Jurkat, Clone E6-1 (cell line): ENCODE results near the gene GSTO2.
A peak's percentile ranks its signal among the peaks of the same experiment; 100 is the strongest.

ENCODE experiments used
- DNase-seq: peaks from one replicate; pipeline ENCODE4 v3.0.0-alpha.2; 2011; ENCODE audit warnings: low read depth, low spot score
- H3K4me3 ChIP-seq: 2 replicates; pipeline ENCODE4 v1.5.1; 2011; ENCODE audit warnings: mild to moderate bottlenecking, low read length, control low read depth, moderate library complexity

Gene GSTO2

GRCh38 chr10:104332243-104333031 is 63.5 kb downstream of the GSTO2 start:
- no peak overlapping the region for H3K4me3 ChIP-seq
- DNase-seq: no peak

- H3K4me3 ChIP-seq: no peak overlapping the region
- no peak for DNase-seq
Observed at GRCh38 chr10:104333032-104333727, 64.2 kb downstream of the GSTO2 start.

- H3K4me3 ChIP-seq: no peak overlapping the region
- DNase-seq: no peak
Observed at GRCh38 chr10:104333728-104334373, 64.9 kb downstream of the GSTO2 start.

- DNase-seq: no peak
- H3K4me3 ChIP-seq: no peak overlapping the region
Observed at GRCh38 chr10:104334561-104334960, 65.6 kb downstream of the GSTO2 start.

- H3K4me3 ChIP-seq: no peak overlapping the region
- no peak for DNase-seq
Observed at GRCh38 chr10:104334965-104335650, 66.1 kb downstream of the GSTO2 start.

DNA sequence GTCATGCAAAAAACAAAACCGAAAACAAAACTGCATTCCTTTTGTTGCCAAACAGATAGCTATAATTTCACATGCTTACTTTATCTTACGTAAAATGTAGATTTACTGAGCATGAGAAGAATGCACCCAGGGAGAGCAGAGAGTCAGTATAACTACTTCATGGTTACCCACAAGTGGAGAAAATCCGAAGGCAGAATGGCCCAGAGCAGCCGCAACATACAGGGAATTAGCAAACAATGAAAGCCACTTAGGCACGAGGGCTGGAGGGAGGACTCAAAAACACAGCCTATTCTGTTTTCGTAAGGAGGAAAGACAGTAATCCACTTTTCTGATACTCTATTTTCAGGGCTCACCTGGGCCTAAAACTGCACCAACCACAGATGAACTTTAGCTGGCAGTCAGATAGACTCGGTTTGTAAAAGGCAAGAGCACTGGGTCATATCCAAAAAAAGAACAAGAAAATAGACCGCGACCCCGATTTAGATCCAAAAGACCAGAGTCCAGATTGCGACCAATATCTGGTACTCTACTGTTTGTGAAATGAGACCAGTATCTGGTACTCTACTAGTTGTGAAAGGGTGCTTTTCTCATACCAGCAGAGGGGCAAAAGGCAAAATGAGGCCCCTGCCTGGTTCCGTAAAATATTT is 68.0 kb downstream of the GSTO2 start:
- no peak for DNase-seq
- peak overlapping the region; percentile 83 for H3K4me3 ChIP-seq

- no peak for DNase-seq
- H3K4me3 ChIP-seq: peak overlapping the region; percentile 83
Observed at GRCh38 chr10:104337521-104337984, 68.6 kb downstream of the GSTO2 start.

- peak; percentile 81 for DNase-seq
Observed at GRCh38 chr10:104337985-104338735, 69.2 kb downstream of the GSTO2 start, which contains the start of gene ITPRIP. TSS of gene ITPRIP (minus strand) at chr10:104338465. CDS start at chr10:104316051, 22,414 bp downstream.

DNA sequence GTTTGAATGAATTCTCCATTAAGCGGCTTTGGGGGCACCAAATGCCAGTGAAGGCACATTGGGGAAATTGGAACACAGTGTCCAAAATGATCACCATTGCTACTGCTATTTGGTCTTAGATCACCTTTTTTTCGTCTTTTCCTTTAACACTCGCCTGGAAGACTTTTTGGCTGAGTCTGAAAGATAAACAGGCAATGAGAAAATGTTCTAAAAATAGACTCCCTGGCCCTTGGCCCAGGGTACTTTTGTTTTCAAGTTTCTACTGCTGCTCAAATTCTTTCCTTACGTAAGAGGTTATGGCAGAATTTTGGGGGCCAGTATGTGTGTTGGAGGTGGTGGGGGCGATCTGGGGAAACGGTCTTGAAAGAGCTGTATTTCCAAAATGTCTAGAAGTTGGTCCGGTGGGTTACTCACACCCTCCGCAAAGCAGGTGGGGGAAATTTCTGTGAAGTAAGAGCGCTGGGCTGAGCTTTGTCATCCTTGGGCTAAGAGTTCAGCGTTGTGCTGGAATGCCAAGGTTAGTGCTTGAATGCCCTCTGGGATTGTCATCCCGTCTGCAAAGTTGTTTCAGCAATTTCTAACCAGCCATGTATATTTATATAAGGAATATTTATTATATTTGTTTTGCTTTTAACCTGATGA is 70.6 kb downstream of the GSTO2 start:
- H3K4me3 ChIP-seq: no peak overlapping the region
- DNase-seq: no peak

More at GRCh38 chr10:104337985-104338735, 69.2 kb downstream of the GSTO2 start, which contains the start of gene ITPRIP:
- H3K4me3 ChIP-seq: peak within 1 kb of the TSS; percentile 83

- no peak for DNase-seq
- no peak overlapping the region for H3K4me3 ChIP-seq
Observed at GRCh38 chr10:104340111-104340526, 71.1 kb downstream of the GSTO2 start.

- H3K4me3 ChIP-seq: no peak overlapping the region
- no peak for DNase-seq
Observed at GRCh38 chr10:104340641-104341040, 71.7 kb downstream of the GSTO2 start.

GRCh38 chr10:104342941-104343411 is 74.0 kb downstream of the GSTO2 start:
- H3K4me3 ChIP-seq: no peak overlapping the region
- DNase-seq: no peak

GRCh38 chr10:104344219-104344618 is 75.2 kb downstream of the GSTO2 start:
- H3K4me3 ChIP-seq: no peak overlapping the region
- no peak for DNase-seq

GRCh38 chr10:104345515-104345914 is 76.5 kb downstream of the GSTO2 start:
- no peak overlapping the region for H3K4me3 ChIP-seq
- no peak for DNase-seq

GRCh38 chr10:104345941-104346340 is 77.0 kb downstream of the GSTO2 start:
- peak; percentile 52 for DNase-seq
- H3K4me3 ChIP-seq: no peak overlapping the region

GRCh38 chr10:104347295-104348045 is 78.5 kb downstream of the GSTO2 start:
- no peak overlapping the region for H3K4me3 ChIP-seq
- no peak for DNase-seq

- H3K4me3 ChIP-seq: no peak overlapping the region
- DNase-seq: no peak
Observed at GRCh38 chr10:104348601-104349000, 79.6 kb downstream of the GSTO2 start.
